Vein endothelial cell (primary cell): Measurements from ENCODE around the gene MMRN2. TPM values are rescaled to one million over a fixed set of nuclear protein-coding genes. Genes with fewer than 3 reads are reported as not detected.
A peak's percentile ranks its signal among the peaks of the same experiment; 100 is the strongest.

Experiments
- small RNA-seq: library from RNA; depleted of rRNA; stranded (forward); fragments of <200 nt; gene quantifications from one replicate; pipeline ENCODE3, GENCODE V24; 2012
- total RNA-seq: library from RNA; depleted of rRNA; stranded (reverse); fragments of >200 nt; gene quantifications from 2 replicates; pipeline ENCODE4 v1.2.3, GENCODE V29; 2012

The MMRN2 gene
- 262 and 371 TPM in 2 replicates for total RNA-seq

GRCh38 chr10:86957471-86958115, at the start of gene MMRN2:
Gene MMRN2, minus strand, starts transcription at chr10:86957615. Its CDS starts 74 bp downstream, at chr10:86957541.

GRCh38 chr10:86968271-86968993, 11.0 kb upstream of the MMRN2 start, which contains the start of gene ADIRF:
Gene ADIRF, plus strand, starts transcription at chr10:86968482. Its CDS starts 63 bp downstream, at chr10:86968545.

GRCh38 chr10:86958116-86958900, 893 bp upstream of the MMRN2 start, which contains the start of gene SNCG:
Gene SNCG, plus strand, starts transcription at chr10:86958599. Its CDS starts 99 bp downstream, at chr10:86958698.

Small RNA genes within 50 kb of the gene (small RNA-seq; reads per million reads assigned to genes)
- gene BMS1P3 (not detected), gene RNU1-19P (0.80 reads per million, percentile 50 among the genes with 10 or more reads in this experiment)

Other genes with a start within 250 kb of the MMRN2 start
- 0.65 and 0.76 TPM in 2 replicates for gene BMPR1A, start 201.0 kb downstream of the MMRN2 start, total RNA-seq
- 53.1 and 60.4 TPM in 2 replicates for gene SNCG, start 984 bp upstream of the MMRN2 start, total RNA-seq
- gene ADIRF, start 10.9 kb upstream of the MMRN2 start, total RNA-seq, result 10.0 and 11.4 TPM in 2 replicates
- gene FAM25A, start 62.7 kb upstream of the MMRN2 start, total RNA-seq, result not detected in 2 replicates
- 144 and 166 TPM in 2 replicates for gene GLUD1, start 137.2 kb upstream of the MMRN2 start, total RNA-seq
- 25.2 and 30.5 TPM in 2 replicates for gene SHLD2, start 137.6 kb upstream of the MMRN2 start, total RNA-seq